Urinary bladder (tissue), 4 donors: ENCODE measurements around the gene NYAP1. TPM values are rescaled to one million over a fixed set of nuclear protein-coding genes. Genes with fewer than 3 reads are reported as not detected.
A peak's percentile ranks its signal among the peaks of the same experiment; 100 is the strongest.
"Not testable (repeated sequence)": the region's sequence is repeated elsewhere in the genome, so short reads cannot be mapped to it uniquely, and the experiment has no call there.

ENCODE experiments used
- DNase-seq: peaks from one replicate; pipeline ENCODE4 v3.0.0-alpha.2; 2015; ENCODE audit errors: extremely low spot score
- H3K27ac ChIP-seq: one replicate; pipeline ENCODE4 v1.5.1; 2013; ENCODE audit warnings: low read depth, mild to moderate bottlenecking, moderate library complexity
- H3K36me3 ChIP-seq: one replicate; pipeline ENCODE4 v1.6.1; 2013; ENCODE audit warnings: mild to moderate bottlenecking, moderate library complexity; ENCODE audit not compliant: insufficient read depth
- H3K4me1 ChIP-seq: one replicate; pipeline ENCODE4 v1.6.1; 2013; ENCODE audit warnings: mild to moderate bottlenecking, moderate library complexity; ENCODE audit not compliant: insufficient read depth
- H3K4me3 ChIP-seq: one replicate; pipeline ENCODE4 v1.5.1; 2013; ENCODE audit warnings: low read depth, low read length
- WGBS: extraction: QIAGEN DNeasy Blood & Tissue Kit; methylation state at CpG from one replicate; pipeline ENCODE4 v1.1.7; 2013; 5-methylcytosine and 5-hydroxymethylcytosine counted together
- polyA plus RNA-seq: library from polyadenylated mRNA; stranded (reverse); fragments of 200-250 nt; gene quantifications from one replicate; pipeline ENCODE4 v1.2.3, GENCODE V29; 2013
- total RNA-seq: library from RNA; depleted of rRNA; stranded (reverse); fragments of >200 nt; gene quantifications from one replicate; pipeline ENCODE4 v1.2.3, GENCODE V29; 2014
- donor health status: healthy with polysubstance abuse.
- donor health status: healthy.

NYAP1 gene
- 1.6 TPM for total RNA-seq
- 1.5 TPM for polyA plus RNA-seq

DNA sequence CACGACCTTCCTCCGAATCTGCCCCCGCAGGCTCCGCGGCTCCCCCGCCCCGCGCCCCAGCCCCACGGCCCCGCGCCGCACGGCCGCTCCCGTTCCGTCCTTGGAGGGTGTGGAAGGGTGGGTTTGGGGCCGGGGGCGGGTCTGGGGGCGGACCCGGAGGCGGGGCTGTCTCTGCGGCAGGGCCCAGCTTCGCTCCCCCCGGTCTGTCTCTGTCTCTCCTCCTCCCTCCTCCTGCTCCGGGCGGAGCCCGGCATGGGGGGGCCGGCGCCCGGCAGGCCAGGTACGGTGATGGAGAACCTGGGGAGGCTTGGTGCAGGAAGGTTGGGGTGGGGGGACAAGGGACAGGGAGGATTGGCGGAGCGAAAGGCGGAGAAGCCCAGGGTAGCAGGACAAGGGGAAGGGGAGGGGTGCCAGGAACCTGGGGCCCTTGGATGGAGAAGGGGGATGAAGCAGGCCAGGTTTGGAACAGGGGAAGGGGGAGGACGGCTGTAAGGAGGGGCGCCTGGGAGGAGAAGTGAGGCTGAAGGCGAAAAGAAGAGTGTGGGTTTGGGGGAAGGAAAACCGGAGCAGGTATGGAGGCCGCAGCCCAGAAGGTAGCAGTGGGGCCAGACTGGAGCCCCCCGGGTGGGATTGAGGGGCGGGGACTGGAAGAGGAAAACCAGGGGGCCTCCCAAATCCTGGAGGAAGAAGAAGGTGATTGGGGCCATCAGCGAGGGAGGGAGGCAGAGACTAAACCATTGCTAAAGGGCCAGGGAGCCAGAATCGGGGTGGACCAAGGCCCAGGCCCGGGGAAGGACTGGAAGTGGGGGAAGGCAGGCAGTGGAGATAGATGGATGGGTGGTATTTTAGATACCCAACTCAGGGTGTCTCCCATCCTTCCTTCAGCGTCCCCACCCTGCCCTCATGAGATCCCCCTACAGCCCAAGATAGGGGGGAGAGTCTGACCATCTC lies at the start of gene NYAP1:
Gene NYAP1 (plus strand): TSS at position 206 of the 951 bp plus-strand sequence. CDS start 1,385 bp downstream, outside the sequence.
- 24% methylated on average over 36 of the region's 45 CpGs for WGBS
- no peak for DNase-seq
- no peak within 1 kb of the TSS for H3K27ac ChIP-seq

DNA sequence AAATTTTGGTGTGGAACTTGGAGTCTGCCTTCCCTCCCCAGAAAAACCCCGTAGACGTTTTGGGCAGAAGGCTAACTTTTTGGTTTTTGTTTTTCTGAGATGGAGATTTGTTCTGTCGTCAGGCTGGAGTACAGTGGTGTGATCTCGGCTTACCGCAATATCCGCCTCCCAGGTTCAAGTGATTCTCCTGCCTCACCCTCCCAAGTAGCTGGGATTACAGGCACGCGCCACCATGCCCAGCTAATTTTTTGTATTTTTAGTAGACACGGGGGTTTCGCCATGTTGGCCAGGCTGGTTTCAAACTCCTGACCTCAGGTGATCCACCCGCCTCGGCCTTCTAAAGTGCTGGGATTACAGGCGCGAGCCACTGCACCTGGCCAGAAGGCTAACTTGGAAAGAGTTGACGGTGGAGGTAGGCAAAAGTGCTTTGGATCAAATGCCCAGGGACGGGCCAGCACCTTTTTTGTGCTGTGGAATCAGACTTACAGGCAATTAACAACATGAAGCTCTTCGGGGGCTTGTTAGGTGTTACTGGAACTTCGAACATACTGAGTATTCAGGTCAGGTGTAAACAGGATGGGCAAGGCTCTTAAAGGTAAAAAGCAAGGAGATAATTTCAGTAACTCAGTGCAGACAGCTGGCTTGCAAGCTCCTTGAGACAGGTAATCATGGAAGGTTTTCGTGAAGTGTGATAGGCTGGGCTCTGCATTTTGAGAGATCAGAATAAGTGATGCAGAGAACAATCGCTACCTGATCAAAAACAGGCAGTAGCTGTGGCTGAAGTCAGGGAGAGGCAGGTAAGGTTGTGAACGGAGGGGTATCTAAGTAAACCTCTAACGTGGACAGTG lies 49.2 kb upstream of the NYAP1 start:
- Histone ChIP-seq H3K36me3 (no peaks in the 10 kb centered on the region), H3K27ac (no peak overlapping the region), H3K4me3 (no peak overlapping the region), H3K4me1 (no peaks in the 10 kb centered on the region)
- no peak for DNase-seq
- WGBS = 83% methylated on average over 22 of the region's 22 CpGs

More for the DNA sequence above, at the start of gene NYAP1:
- H3K4me1 ChIP-seq = no peaks in the 10 kb centered on the region
- peak within 1 kb of the TSS; percentile 61 for H3K4me3 ChIP-seq
- no peaks in the 10 kb centered on the region for H3K36me3 ChIP-seq

DNA sequence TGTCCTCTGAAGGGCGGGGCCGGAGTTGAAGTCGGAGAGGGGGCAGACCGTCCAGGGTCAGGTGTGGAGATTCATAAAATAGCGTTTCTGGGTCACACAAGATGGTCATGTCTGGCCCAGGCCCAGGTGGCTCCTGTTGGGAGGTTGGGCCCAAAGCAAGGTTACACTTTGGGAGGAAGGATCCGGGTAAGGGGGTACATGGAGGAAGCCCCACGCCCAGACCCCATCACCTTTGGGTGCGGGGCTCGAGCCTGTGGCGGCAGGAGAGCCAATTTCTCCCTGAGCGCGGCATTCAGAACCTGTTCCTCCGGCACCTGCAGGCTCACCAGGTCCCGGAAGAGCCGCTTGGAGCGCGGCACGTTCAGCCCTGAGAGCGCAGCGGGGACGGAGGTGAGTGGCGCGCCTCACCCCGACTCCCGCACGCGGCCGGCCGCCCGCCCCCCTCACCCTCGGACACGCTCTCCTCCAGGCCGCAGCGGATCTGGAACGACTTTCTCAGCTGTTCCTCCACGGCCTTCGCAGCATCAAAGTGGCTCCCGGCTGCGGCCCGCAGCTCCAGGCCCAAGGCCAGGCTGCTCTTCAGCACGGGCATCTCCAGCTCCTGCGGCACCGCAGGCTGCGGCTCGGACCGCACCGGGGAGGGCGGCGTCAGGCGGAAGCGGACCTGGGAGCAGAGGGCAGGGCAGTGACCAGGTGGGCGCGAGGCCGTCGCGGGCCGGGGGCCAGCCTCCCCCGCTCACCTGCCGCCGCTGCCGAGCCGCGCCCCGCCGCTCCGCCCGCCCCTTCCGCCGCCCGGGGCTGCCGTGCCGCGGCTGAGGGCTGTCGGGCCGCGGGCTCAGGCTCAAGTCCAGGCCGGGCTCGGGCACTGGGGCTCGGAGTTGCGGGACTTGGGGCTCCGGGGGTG lies 48.1 kb upstream of the NYAP1 start:
- Histone ChIP-seq H3K27ac (peak overlapping the region; percentile 98), H3K4me1 (no peaks in the 10 kb centered on the region), H3K4me3 (peak overlapping the region; percentile 94), H3K36me3 (no peaks in the 10 kb centered on the region)
- DNase-seq = no peak
- 2% methylated on average over 81 of the region's 81 CpGs for WGBS

- no peak for DNase-seq
- Histone ChIP-seq H3K36me3 (no peaks in the 10 kb centered on the region), H3K4me1 (no peaks in the 10 kb centered on the region), H3K4me3 (no peak overlapping the region), H3K27ac (no peak overlapping the region)
- WGBS = 90% methylated on average over 28 of the region's 28 CpGs
Observed at GRCh38 chr7:100437150-100438100, 46.3 kb upstream of the NYAP1 start.

DNA sequence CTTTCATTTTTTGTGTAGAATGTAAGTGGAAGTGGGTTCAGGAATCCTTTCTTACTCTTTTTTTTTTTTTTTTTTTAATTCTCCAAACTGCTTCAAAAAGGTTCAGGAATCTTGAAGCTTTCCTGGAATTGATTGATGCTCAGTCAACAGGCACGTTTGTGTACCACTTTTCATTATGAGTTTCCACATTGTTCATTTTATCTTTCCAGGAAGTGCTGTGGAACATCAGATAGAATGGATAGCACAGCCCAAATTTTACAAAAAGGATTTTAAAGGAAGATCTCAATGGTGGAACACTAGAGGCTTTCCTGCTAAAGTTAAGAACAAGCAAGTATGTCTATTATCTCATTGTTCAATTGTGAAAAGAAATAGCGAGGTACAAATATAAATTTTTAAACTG lies 45.6 kb upstream of the NYAP1 start:
- DNase-seq = no peak
- no peaks in the 10 kb centered on the region for H3K4me1 ChIP-seq
- WGBS = 61% methylated on average over 2 of the region's 2 CpGs
- no peak overlapping the region for H3K27ac ChIP-seq
- H3K36me3 ChIP-seq = no peaks in the 10 kb centered on the region
- no peak overlapping the region for H3K4me3 ChIP-seq

DNA sequence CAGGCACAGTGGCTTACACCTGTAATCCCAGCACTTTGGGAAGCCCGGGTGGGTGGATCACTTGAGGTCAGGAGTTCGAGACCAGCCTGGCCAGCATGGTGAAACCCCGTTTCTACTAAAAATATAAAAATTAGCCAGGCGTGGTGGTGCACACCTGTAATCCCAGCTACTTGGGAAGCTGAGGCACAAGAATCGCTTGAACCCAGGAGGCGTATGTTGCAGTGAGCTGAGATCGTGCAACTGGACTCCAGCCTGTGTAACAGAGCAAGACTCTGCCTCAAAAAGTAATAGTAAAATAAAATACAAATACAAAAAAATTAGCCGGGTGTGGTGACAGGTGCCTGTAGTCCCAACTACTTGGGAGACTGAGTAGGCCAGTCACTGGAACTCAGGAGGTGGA lies 45.0 kb upstream of the NYAP1 start:
- not testable (repeated sequence) for H3K27ac ChIP-seq, DNase-seq, H3K4me1 ChIP-seq, H3K36me3 ChIP-seq, H3K4me3 ChIP-seq
- 93% methylated on average over 8 of the region's 8 CpGs for WGBS

GRCh38 chr7:100439244-100439643 lies 44.5 kb upstream of the NYAP1 start:
- H3K27ac ChIP-seq, H3K4me3 ChIP-seq, H3K4me1 ChIP-seq, H3K36me3 ChIP-seq, DNase-seq: not testable (repeated sequence)
- WGBS = 84% methylated on average over 7 of the region's 7 CpGs

- no peak overlapping the region for H3K27ac ChIP-seq
- no peaks in the 10 kb centered on the region for H3K4me1 ChIP-seq
- no peak for DNase-seq
- no peaks in the 10 kb centered on the region for H3K36me3 ChIP-seq
- WGBS = 90% methylated on average over 11 of the region's 11 CpGs
- H3K4me3 ChIP-seq = no peak overlapping the region
Observed at GRCh38 chr7:100441641-100442535, 41.8 kb upstream of the NYAP1 start.

DNA sequence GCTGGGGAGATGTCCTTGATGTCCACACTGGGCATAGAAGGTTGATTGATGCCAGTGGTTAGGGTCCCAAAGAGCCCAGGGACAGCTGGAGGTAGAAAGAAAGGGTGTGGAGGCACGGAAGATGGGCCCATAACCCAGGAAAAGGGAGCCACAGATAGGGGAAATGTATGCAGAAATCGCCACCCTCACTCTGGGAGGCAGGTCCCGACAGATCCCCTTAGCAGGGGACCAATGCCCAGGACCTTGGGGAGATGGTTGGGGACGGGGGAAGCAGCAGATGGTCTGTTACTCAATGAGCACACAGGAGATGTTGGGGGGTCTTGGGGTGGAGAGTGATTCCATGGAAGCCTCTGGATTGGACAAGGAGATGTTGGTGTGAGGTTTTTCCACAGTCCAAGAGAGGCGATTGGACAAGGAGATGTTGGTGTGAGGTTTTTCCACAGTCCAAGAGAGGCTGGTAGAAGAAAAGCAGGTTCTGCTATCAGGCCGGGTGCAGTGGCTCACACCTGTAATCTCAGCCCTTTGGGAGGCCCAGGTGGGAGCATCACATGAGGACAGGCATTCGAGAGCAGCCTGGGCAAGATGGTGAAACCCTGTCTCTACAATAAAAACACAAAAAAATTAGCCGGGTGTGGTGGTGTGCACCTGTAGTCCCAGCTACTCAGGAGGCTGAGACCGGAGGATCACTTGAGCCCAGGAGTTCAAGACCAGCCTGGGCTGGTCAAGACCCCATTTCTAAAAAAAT lies 40.5 kb upstream of the NYAP1 start:
- WGBS = 93% methylated on average over 9 of the region's 9 CpGs
- Histone ChIP-seq H3K4me1 (no peaks in the 10 kb centered on the region), H3K4me3 (no peak overlapping the region), H3K36me3 (no peaks in the 10 kb centered on the region), H3K27ac (no peak overlapping the region)
- no peak for DNase-seq

- Histone ChIP-seq H3K4me1 (no peaks in the 10 kb centered on the region), H3K27ac (no peak overlapping the region), H3K4me3 (no peak overlapping the region), H3K36me3 (no peaks in the 10 kb centered on the region)
- no peak for DNase-seq
- 40% methylated on average over 14 of the region's 14 CpGs for WGBS
Observed at GRCh38 chr7:100444311-100445278, 39.1 kb upstream of the NYAP1 start.
